Measurements from ENCODE around the gene KLHL10.

Gene KLHL10

DNA sequence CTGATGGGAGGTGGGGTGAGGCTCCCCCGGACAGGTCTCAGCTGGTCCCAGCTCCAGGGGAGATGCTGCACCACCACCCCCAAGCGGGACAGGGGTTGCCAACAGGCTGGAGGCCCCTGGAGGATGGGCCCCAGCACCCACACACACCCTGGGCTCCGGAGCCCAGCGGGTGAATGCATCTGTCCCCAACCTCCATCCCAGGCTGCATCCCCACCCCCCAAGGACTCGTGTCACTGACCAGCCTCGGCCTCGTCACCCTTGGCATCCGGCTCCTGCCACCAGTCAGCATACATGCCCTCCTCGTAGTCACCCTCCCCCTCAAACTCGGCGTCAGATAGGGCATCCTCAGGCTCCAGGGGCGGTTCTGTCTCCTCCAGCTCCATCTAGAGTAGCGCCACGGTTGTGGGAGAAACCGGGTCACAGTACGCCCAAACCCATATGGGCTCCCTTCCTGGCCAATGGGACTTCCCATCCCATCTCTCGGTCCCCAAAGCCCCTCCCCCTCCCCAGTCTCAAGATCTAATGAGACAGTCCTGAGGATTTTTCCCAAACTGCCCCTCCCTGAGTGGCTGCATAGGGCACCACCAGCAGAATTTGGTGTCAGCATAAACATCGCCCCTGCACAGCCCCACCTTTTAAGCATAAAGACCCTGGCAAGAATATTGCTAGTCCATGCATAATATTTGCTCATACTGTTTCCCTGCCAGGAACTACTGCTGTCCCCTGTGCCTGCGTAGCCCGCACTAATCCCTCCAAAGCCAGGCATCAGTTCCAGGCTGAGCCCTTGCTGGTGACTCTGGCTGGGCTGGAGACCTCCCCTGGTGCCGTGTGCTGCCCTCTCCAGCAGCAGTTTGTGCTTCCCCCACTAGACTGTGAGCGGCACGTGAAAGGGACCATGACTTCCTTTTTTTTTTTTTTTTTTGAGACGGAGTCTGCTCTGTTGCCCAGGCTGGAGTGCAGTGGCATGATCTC lies 34.3 kb upstream of the KLHL10 start:
- DNase-seq, result no peak

DNA sequence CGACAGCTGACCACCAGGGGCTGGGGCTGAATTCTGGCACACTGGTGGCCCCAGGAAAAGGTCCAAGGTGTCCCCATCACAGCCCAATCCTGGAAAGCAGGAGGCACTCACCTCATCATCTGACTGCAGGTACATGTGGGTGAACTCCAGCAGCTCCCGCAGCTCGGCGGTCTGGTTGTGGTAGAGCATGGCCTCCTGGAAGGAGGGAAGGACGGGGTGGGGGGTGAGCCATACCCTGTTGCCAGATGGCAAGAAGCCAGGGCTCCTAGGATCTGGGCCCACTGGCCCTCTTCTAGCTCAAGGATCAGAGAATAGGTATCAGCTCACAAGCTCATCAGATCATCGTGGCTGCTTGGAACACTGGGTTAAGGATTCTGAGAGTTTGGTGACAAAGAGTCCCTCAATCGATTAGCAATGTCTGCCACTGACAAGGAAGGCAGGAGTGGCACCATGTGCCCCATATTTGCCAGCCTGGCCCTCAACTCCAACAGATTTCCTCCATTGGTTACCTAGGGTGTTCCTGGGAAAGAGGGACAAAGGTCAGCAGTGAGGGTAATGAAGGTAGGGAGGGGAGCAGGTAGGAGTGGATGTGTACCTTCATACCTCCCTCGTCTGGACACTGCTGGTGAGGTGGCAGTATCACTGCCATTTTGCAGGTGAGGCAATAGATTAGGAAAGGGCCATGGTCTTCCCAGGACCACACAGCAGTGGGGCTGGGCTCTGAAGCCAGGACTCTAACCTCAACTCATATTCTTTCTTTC lies 30.8 kb upstream of the KLHL10 start:
- H3K79me2 ChIP-seq (ENCODE audit: low read length), result no peaks in the 10 kb centered on the region
- H2AFZ ChIP-seq (ENCODE audit: low read length), result no peak overlapping the region
- no peak for DNase-seq
- H3K9me2 ChIP-seq (replicated peaks; ENCODE audit: insufficient read depth, low read length), result no peaks in the 10 kb centered on the region
- H3K4me1 ChIP-seq (ENCODE audit: low read length), result 0 out of 2 replicates have a peak, but pooled peaks cover 4% of the 10 kb centered on the region
- H3K27ac ChIP-seq (ENCODE audit: low read length), result no peak overlapping the region
- no peaks in the 10 kb centered on the region for H4K20me1 ChIP-seq (ENCODE audit: insufficient read depth, low read length)
- no peak for TF ChIP-seq CTCF (IDR thresholded peaks at IDR 0.05; ENCODE audit: low read length)
- TF ChIP-seq EZH2 (optimal IDR thresholded peaks at IDR 0.05; ENCODE audit: low read depth, low read length), result no peak
- no peak for TF ChIP-seq EZH2phosphoT487 (IDR thresholded peaks at IDR 0.05; ENCODE audit: low read length)
- no peaks in the 10 kb centered on the region for H3K9me3 ChIP-seq (replicated peaks; ENCODE audit: insufficient read depth, low read length)
- H3K9ac ChIP-seq (ENCODE audit: low read length), result no peak overlapping the region
- no peak overlapping the region for H3K4me3 ChIP-seq (ENCODE audit: low read length)
- no peak overlapping the region for H3K4me2 ChIP-seq (ENCODE audit: low read depth, low read length)
- no peaks in the 10 kb centered on the region for H3K27me3 ChIP-seq (replicated peaks; ENCODE audit: insufficient read depth, low read length)
- no peaks in the 10 kb centered on the region for H3F3A ChIP-seq (ENCODE audit: insufficient read depth, low read length)
- H3K36me3 ChIP-seq (replicated peaks; ENCODE audit: insufficient read depth, low read length), result no peaks in the 10 kb centered on the region

More for the DNA sequence above, 34.3 kb upstream of the KLHL10 start:
- H3K27ac ChIP-seq (ENCODE audit: low read length), result no peak overlapping the region
- H3K79me2 ChIP-seq (ENCODE audit: low read length), result no peaks in the 10 kb centered on the region
- TF ChIP-seq EZH2phosphoT487 (IDR thresholded peaks at IDR 0.05; ENCODE audit: low read length), result no peak
- no peak for TF ChIP-seq EZH2 (optimal IDR thresholded peaks at IDR 0.05; ENCODE audit: low read depth, low read length)
- TF ChIP-seq CTCF (IDR thresholded peaks at IDR 0.05; ENCODE audit: low read length), result no peak
- H3K27me3 ChIP-seq (replicated peaks; ENCODE audit: insufficient read depth, low read length), result no peaks in the 10 kb centered on the region
- H3K4me3 ChIP-seq (ENCODE audit: low read length), result no peak overlapping the region
- no peak overlapping the region for H2AFZ ChIP-seq (ENCODE audit: low read length)
- H3K9me2 ChIP-seq (replicated peaks; ENCODE audit: insufficient read depth, low read length), result no peaks in the 10 kb centered on the region
- no peaks in the 10 kb centered on the region for H4K20me1 ChIP-seq (ENCODE audit: insufficient read depth, low read length)
- peaks cover 9% of the 10 kb centered on the region for H3K4me1 ChIP-seq (ENCODE audit: low read length)
- H3F3A ChIP-seq (ENCODE audit: insufficient read depth, low read length), result no peaks in the 10 kb centered on the region
- no peak overlapping the region for H3K9ac ChIP-seq (ENCODE audit: low read length)
- H3K36me3 ChIP-seq (replicated peaks; ENCODE audit: insufficient read depth, low read length), result no peaks in the 10 kb centered on the region
- no peak overlapping the region for H3K4me2 ChIP-seq (ENCODE audit: low read depth, low read length)
- H3K9me3 ChIP-seq (replicated peaks; ENCODE audit: insufficient read depth, low read length), result no peaks in the 10 kb centered on the region

DNA sequence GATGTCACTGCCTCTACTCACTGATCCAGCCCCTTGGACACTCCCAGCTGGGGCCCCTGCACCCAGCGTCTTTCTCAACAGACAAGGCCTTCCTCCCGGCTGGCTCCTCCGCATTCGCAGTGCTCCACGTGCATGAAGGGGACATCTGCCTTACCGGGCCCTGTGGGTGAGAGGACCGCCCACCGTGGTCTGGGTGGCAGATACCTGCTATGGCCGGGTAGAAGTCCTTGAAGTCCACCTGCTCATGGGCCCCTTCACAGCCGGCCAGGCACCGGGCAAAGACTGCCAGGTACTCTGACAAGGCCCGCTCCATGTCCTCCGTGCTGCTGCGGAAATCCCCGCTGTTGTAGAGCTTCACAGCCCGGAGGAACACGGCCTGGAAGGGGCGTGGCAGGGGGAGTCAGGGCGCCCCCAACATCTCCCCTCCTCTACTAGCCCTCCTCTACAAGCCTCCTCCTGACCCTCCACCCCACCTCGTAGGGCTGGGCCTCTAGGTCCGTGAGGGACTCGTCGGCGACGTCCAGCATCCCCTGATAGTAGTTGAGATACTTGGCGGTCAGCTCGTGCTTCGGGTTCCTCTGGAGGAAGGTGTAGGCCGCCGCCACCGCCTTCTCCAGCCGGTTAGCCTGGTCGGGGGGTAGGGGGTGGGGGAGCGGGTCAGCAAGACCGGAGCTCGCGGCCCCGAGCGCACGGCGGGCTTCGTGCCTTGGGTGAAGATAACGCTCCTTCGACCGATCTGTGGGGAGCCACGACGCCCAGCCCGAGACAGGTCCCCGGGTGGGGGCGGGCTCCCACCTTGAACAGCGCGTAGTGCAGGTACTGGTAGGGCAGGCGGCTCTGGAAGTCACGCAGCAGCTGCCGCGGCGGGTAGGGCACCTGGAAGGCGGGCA lies 26.7 kb upstream of the KLHL10 start:
- H3K9me3 ChIP-seq (replicated peaks; ENCODE audit: insufficient read depth, low read length), result no peaks in the 10 kb centered on the region
- no peaks in the 10 kb centered on the region for H3K9me2 ChIP-seq (replicated peaks; ENCODE audit: insufficient read depth, low read length)
- peak overlapping the region; percentile 72 for H3K4me3 ChIP-seq (ENCODE audit: low read length)
- H3K4me2 ChIP-seq (ENCODE audit: low read depth, low read length), result peak overlapping the region; percentile 99
- 0 out of 2 replicates have a peak, but pooled peaks cover 4% of the 10 kb centered on the region for H3K27me3 ChIP-seq (replicated peaks; ENCODE audit: insufficient read depth, low read length)
- H3K27ac ChIP-seq (ENCODE audit: low read length), result no peak overlapping the region
- no peaks in the 10 kb centered on the region for H4K20me1 ChIP-seq (ENCODE audit: insufficient read depth, low read length)
- TF ChIP-seq EZH2 (optimal IDR thresholded peaks at IDR 0.05; ENCODE audit: low read depth, low read length) (no peak), CTCF (IDR thresholded peaks at IDR 0.05; ENCODE audit: low read length) (no peak), EZH2phosphoT487 (IDR thresholded peaks at IDR 0.05; ENCODE audit: low read length) (no peak)
- peak overlapping the region; percentile 94 for H2AFZ ChIP-seq (ENCODE audit: low read length)
- no peaks in the 10 kb centered on the region for H3K79me2 ChIP-seq (ENCODE audit: low read length)
- no peaks in the 10 kb centered on the region for H3K36me3 ChIP-seq (replicated peaks; ENCODE audit: insufficient read depth, low read length)
- H3F3A ChIP-seq (ENCODE audit: insufficient read depth, low read length), result no peaks in the 10 kb centered on the region; the same call in 1 of the 2 replicates
- H3K9ac ChIP-seq (ENCODE audit: low read length), result peak overlapping the region; percentile 55; the same call in 1 of the 2 replicates
- 0 out of 2 replicates have a peak, but pooled peaks cover 10% of the 10 kb centered on the region for H3K4me1 ChIP-seq (ENCODE audit: low read length)
- DNase-seq, result no peak
